Middle frontal gyrus (tissue), 1 donor: ENCODE measurements around the gene CHL1.

Source experiments
- DNase-seq: peaks from one replicate; pipeline ENCODE4 v3.0.0-alpha.2; 2015; ENCODE audit warnings: low spot score; ENCODE audit errors: extremely low spot score

The CHL1 gene

DNA sequence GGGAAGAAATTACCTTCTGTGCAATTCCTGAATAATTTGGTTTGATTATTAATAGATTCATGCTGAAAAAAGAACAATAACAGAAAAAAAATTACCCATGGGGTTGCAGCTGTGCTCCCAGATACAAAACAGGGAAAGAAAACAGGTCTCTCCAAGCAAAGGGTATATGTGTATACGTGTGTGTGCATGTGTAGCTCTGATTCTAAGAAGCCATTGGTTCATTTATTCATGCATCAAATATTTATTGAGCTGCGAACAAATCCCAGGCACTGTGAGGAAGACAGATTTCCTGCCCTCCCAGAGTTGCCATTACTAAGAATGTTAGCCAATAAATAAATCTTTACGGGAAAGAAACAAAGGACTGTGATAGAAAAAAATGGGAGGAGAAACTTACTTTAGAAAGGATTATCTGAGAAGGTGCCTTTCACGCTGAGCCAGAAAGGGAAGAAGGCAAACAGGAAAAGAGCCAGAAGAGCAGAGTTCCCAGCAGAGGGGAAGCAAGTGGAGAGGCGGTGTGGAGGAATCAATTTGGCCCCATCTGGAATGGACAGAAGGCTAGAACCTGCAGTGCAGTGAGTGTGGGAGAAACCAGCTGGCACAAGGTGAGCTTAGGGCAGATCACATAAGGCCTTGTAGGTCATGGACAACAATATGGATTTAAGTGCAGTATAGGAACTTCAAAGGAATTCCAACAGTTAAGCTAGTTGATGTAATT lies 20.7 kb downstream of the CHL1 start:
- no peak for DNase-seq

DNA sequence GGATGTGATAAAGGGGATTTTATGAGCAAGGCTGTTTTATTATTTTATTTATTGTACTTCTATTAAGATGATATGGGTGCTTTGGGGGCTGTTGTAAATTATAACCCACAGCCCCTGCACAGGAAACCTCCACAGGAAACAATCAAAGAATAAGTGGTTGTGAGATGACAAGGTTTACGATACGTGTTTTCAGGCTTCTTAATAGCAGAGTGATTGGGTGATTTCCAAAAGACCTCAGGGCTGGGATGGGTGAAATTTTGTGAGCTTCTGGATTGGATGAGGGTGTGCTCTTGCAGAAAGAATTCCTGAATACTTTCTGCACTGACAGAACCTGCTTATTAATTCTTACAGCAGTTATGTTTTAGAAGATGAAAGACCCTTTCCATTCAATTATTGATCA lies 21.4 kb downstream of the CHL1 start:
- no peak for DNase-seq

DNA sequence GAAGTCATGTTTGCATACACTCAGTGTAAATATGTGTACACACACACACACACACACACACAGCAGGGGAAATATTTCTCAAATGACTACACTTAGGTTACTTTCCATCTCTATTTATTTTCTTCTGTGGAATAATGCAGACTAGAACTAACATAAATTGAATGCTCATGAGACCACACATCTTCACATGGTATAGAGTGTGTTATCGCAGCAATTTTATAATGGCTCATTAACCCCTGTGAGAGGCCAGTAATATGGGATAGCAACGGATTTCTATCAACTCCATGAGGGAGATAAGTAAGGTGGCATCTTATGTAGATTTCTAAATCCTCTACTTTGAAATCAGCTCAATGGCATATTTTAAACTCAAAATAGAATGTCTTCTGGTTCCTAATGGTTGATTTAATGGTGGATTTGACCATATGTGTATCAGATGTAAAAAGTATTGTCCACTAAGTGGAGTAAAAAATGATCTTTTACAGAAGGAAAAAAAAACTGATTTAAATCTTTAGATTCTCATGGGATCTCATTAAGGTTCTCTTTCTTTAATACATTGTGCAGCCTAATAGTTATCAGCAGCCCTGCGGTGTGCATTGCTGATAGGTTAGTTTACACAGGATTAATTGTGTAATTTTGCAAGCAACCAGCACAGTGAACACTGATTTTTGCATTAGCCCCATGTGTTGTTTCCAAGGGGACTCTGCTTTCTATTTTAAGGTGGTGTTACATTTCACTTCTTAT lies 32.0 kb downstream of the CHL1 start:
- DNase-seq, result no peak

DNA sequence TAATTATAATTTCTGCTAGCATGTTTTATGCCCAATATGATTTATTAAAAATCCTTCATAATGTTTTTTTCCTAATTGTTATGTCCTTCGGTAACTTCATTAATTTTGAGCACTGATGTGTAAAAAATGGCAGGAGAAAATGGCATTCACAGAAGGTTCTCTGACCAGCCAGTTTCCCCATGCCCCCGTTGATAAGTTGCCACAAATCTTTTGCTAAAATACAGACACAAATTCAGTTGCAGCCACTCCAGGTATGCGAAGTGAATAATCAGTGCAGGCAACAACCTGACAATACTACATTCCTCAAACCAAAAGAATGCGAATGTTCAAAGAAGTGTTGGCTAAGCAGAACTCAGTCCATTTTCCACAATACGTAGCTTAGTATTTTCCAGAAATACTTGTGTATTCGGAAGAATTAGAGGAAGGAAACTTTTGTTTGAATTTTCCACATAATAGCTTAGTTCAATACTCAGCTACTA lies 32.7 kb downstream of the CHL1 start:
- no peak for DNase-seq

DNA sequence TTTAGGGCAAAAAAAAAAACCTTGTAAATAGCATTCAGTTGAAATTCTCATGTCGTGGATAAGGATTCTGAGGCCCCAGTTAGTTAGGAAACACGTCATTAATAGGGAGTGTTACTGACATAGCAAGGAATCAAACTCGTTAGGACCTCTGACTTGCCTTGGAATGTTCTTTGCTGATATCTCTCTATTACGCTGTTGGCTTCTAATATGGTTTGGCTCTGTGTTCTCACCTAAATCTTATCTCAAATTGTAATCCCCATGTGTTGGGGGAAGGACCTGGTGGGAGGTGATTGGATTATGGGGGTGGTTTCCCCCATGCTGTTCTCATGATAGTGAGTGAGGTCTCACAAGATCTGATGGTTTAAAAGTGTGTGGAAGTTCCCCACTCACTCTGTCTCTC lies 40.3 kb downstream of the CHL1 start:
- no peak for DNase-seq

DNA sequence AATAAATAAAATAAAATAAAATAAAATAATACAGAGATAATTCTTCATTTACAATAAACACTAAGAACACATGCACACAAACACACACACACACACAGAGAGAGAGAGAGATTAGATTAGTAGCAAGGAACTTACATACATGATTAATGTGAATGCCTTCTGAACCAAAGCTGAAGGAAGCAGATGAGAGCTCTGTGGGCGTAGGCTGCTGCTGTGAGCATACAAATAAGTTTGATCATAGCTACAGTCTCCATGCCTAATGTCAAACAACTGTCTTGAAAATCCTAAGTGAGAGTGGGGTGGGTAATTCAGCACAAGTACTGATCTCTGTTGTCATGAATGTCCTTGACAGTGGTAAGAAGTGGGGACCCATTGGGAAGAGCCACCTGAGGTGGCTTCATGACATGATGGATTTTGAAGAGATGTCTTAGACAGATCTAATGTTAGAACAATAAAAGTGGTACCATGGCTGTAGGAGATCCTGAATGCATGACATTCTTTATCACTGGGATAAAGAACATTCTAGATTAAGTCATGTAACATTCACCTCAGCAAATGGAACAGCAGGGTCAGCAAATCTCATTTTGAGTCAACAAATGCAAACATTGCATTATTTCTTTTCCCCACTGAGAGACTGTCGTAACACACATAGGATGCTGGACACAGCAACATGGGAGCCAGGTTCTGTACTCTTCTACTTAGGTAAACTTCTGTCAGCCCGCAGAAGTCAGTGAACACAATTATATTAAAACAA lies 46.2 kb downstream of the CHL1 start:
- DNase-seq, result no peak

DNA sequence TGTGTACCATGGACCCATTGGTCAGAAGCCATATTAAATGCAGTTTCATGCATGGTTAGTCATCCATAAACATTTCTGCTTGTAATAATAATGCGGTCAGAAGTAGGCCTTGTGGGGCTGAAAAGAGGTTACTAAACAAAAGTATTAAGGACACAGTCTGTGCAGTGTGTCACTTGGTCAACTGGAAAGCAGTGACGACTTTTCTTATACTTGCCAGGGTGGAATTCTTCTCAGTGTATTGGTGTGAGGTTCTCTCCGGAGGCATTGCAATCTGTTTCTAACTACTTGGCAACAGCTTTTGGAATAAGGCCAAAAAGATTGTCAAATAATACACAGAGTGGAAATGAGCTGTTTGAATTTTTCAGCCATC lies 46.8 kb downstream of the CHL1 start:
- no peak for DNase-seq

DNA sequence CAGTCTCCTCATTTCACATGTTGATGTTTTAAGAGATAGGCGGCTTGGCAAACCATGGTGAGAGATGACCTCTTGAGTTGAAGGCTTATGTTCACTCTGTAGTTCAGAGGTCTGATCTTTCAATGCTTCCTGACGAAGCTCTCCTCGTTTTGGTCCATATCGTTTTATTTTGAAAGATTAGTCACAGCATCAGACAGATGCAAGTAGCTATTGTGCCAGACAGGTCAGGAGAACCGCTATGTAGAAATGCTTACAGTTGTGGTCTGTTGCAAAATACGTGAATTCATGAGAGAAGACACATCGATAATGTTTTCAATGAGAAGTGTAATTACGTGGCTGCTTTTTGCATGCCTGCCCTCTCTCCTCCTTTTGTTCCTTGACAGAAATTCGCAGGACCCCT lies 47.5 kb downstream of the CHL1 start:
- no peak for DNase-seq

DNA sequence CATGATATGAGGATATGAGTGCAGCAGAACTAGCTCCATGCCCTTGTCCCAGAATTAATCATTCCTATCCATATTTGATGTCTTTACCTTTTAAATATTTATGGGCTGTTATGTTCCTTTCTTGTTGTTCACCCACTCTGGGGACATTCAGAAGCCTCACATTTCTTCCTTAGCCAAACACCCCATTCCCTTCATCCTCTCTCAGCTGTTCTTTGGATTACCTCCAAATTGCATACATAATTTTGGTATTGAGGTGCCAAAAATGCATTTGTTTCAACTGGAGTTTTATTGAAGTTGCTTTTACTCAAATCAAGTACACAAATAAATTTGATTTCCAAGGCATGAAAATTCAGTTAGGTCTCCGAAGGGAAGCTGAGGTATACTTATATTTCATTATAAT lies 51.4 kb downstream of the CHL1 start:
- DNase-seq, result no peak

DNA sequence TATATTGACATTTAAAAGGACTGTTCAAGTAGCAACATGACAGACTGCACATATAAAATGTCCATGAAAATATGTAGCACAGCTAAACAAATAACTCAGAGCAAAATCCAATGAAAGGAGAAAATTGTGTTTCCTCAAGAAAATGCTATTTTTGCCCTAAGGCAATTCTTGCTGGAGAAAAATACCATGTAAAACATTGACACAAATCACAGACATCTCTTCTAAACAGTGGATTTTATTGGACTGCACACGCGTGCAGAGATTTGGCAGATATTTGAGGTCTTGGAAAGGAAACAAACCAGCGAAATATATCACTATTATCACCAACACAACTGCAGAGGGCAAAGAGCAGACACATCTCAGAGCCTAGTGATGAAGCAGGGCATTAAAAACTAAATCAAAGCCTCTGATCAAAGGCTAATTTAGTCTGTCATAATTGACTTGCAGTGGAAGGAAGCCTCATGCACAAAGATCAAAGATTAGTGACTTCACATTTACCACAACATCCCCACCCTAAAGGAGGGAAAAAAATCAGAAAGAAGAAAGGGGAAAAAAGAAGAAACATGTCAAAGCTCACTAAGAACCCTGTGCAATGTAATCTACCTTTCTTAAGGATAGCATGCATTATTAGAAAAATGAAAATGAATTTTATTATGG lies 52.4 kb downstream of the CHL1 start:
- DNase-seq, result no peak

DNA sequence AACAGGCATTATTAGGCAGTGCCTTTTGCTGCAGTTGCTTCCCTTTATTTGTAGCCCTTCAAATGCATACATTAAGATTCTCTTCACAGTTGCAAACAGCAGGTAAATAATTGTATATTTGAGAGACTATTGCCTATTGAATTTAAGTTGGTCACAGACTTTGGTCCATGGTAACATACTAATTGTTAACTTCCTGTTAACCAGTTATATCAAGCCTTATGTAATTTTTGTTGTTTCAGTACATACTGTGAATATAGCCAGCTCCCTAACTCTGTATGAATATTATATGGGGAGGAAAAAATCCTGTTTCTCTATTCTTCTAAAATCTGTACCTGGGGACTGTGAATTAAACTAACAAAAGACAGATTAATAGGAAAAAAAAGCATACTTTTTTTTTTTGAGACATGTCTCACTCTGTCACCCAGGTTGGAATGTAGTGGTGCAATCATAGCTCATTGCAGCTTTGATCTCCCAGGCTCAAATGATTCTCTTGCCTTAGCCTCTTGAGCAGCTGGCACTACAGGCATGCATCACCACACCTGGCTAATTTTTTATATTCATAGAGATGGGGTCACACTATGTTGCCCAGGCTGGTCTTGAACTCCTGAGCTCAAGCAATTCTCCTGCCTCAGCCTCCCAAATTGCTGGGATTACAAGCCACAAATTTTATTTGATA lies 53.2 kb downstream of the CHL1 start:
- no peak for DNase-seq

DNA sequence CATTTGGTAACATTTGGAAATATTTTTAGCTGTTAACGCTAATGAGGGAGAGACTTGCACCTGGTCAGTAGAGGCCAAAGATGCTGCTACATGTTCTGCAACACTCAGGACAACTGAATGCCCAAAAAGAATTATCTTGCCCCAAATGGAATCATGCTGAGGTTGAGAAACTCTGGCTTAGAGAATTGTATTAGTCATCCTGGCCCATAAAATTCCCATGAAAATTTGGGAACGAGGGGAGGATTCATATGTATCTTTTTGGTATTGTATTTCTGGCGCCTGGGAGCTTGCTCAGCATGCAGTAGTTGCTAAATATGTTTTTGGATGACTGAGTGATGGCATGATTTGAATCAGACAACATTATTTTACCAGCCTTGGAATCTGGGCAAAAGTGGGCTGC lies 59.9 kb downstream of the CHL1 start:
- no peak for DNase-seq

DNA sequence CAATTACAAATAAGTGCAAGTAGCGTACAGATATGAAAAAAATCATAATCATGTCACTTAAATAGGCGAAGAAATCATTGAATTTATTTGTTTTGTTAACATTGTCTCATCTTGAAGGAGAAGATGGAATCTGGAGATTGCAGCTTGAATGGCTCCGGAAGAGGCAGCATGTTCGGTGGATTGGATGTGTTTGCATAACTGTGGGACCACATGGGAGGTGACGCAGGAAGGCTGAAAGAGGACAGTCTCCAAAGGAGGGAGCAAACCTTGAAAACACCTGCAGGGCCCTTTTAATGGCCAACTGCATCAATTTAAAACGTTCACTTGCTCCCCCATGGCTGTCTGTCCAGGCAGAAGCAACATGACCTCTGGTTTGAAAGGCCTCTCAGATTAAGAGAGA lies 61.3 kb downstream of the CHL1 start:
- DNase-seq, result no peak

DNA sequence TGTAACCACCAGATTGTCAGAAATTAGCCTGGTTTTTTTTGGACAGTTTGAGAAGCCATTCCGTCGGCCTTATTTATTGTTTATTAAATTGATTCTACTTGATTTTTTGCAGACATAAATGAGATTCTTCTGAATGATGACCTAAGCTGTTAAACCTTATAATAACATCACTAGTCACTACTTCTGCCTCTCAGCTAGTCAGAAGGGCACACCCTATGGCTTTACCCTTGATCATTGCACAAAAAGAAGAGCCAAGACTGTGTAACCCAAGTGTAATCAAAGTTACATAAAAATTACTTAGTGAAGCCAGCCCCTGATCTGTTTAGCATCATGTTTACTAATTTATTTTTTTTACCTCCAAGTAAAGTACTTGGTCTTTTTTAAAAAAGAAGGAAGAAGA lies 64.3 kb downstream of the CHL1 start:
- DNase-seq, result no peak

DNA sequence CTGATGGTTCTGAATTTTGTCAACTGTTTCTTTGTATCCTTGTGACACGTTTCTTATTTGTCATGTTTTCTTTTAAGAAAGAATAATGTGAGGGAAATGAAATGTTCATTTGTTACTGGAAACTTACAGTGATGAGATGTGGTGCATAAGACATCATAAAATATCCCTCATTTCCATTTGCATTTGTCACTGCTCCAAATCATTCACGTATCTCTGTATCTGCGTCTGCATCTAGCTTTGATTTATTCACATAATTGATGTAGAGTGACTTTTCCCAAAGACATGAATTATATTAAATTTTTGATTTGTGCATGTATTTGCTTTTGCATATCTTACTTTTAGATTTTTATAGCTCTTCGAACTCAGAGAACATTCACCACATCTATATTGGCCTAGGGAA lies 66.8 kb downstream of the CHL1 start:
- no peak for DNase-seq

DNA sequence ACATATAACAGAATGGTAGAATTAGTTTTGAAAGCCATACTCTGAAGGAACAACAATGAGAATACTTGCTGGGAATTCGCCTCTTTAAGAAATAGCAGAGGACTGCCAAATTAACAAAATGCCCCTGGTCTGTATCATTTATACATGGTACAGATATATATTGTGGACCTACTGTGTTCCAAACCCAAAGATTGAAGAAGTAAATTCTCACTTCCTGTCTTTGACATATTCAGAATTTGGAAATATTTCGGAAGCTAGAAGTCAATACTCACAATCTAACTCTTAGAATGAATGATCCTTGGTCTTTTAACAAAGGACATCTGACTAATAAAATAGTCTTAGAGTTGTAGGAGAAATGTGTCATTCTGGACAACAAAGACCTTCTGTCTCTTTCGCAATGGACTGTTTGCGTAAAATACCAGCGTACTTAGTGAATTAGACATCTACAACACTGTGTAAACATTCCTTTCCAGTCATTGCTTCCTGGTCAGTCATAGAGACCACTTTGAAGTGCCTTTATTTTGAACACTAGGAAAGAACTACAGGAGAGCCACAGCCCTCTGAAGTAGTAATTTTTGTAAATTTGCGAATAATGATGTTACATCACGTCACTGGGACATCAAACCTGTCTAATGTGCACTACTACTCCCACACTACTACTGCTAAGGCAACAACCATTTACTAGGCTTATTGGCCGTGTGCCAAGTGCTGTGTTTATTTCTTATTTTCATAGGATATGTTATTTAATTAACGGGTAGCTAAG lies 68.0 kb downstream of the CHL1 start:
- DNase-seq, result no peak

DNA sequence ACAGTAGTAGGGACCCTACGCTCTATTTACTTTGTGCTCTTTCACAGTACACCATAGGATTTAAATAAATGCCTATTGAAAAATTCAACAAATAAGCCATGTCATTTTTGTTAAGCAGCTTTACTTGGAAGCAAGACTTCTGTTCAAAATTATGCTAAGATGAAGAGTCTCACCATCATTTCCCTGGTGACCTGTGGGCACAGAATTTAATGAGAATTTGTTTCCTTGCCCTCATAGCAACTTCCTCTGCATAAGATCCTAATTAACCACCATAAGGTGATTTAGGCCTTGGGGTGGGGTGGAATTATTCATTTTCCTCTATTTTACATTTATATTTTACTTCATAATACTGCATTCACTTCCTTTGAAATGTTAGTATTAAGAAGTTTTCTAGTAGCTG lies 70.5 kb downstream of the CHL1 start:
- DNase-seq, result no peak

DNA sequence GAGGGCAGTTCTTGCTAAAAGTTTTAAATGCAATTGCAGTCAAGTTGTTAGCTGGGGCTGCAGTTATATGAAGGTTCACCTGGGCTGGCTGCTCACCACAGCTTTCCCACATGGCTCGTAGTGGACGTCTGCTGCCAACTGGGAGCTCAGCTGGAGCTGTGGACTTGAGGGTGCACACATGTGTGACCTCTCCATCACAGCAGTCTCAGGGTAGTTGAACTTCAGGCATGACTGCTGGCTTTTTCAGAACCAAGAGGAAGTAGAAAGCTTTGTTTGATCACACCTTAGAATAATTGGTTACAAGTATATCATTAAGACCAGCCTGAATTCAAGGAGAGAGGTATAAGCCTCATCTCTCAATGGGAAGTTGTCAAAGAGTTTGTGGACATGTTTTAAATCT lies 74.1 kb downstream of the CHL1 start:
- DNase-seq, result no peak

DNA sequence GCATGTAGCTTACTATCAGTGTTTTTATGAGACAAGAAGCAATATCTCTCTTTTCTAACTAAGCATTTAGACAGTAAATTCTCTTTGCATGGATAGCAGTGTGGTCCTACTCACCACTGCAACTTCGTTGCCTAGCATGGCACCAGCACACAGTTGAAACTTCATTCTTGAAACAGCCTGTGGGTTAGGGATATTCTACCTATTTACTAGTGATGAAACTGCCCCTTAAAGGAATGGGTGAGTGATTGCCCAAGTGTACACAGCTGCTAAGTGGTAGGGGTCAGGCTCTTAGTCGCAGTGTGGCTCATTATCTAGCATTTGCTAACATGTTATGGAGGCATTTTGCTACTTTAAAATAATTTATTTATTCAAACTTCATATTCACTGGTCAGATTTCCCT lies 78.4 kb downstream of the CHL1 start:
- no peak for DNase-seq

DNA sequence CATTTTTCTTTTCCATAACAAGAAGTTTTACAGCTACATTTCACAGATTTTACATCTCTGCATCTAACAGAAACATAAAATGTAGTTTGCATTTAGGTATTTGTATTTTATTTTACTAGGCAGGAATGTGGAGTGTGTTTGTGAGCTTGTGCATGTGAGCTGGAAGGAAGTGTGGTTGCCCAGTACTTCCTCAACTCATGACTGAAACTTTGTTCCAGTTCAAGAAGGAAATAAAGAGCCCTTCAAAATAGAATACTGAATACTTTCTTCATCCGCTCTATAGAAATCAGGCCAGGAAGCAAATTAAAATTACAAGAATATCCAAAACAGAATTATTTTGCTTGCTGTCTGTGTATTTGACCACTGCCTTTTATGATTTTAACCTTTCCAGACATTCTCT lies 81.3 kb downstream of the CHL1 start:
- DNase-seq, result no peak
